ENCODE results near the gene RPTOR. TPM values are rescaled to one million over a fixed set of nuclear protein-coding genes. Genes with fewer than 3 reads are reported as not detected.

RPTOR gene
- total RNA-seq, 1 experiment from 2014 or later, result 25.1 TPM

GRCh38 chr17:80947200-80947940 is 402.7 kb downstream of the RPTOR start:
- H3K36me3 Mint-ChIP-seq (ENCODE audit: insufficient read depth in 1 of 3, low read depth in 3 of 3), result peaks cover 14 to 19% (median 17%) of the 10 kb centered on the region in 3 experiments
- no peak overlapping the region for H3K18ac ChIP-seq (ENCODE audit: insufficient read length, low read depth, low read length)
- no peaks in the 10 kb centered on the region for H3K9me3 ChIP-seq (ENCODE audit: control insufficient read depth, low read depth, low read length)
- H3K4me1 Mint-ChIP-seq, result no peaks in the 10 kb centered on the region
- H3K23ac ChIP-seq (ENCODE audit: insufficient read length, low read depth, low read length), result no peak overlapping the region
- H2BK120ac ChIP-seq (ENCODE audit: low read depth, low read length, poor library complexity, severe bottlenecking), result no peak overlapping the region
- no peaks in the 10 kb centered on the region for H3K23me2 ChIP-seq (ENCODE audit: insufficient read length, low read depth, low read length, poor library complexity, severe bottlenecking)
- no peaks in the 10 kb centered on the region for H3K9me3 Mint-ChIP-seq
- H3K9ac ChIP-seq (ENCODE audit: extremely low read depth, insufficient read length, low read length), result no peak overlapping the region
- H4K5ac ChIP-seq (ENCODE audit: insufficient read length, low read depth, low read length), result no peak overlapping the region
- H2BK20ac ChIP-seq (ENCODE audit: low read depth, low read length, poor library complexity, severe bottlenecking), result no peak overlapping the region
- H3K27ac Mint-ChIP-seq, result peak overlapping the region in 1 of 3 experiments; percentile 27; a peak in 1 of 7 replicates
- no peaks in the 10 kb centered on the region for H3K27me3 ChIP-seq (ENCODE audit: insufficient read depth, low read length)
- H3K79me1 ChIP-seq (ENCODE audit: insufficient read depth, low read depth, low read length, poor library complexity, severe bottlenecking), result no peaks in the 10 kb centered on the region
- H4K91ac ChIP-seq (ENCODE audit: insufficient read length, low read depth, low read length), result no peak overlapping the region
- no peak for TF ChIP-seq CTCF (conservative IDR thresholded peaks at IDR 0.05)
- no peaks in the 10 kb centered on the region for H3K27me3 Mint-ChIP-seq (ENCODE audit: low read depth)
- H3K56ac ChIP-seq (ENCODE audit: insufficient read length, low read depth, low read length), result no peak overlapping the region
- H2AK5ac ChIP-seq (ENCODE audit: insufficient read length, low read length), result no peak overlapping the region
- H4K8ac ChIP-seq (replicated peaks; ENCODE audit: insufficient read length, low read depth, low read length), result no peak overlapping the region
- H3K4ac ChIP-seq (ENCODE audit: low read depth, low read length), result no peak overlapping the region
- H3K4me3 Mint-ChIP-seq, result no peak overlapping the region
- no peak overlapping the region for H3K4me2 ChIP-seq (ENCODE audit: insufficient read depth, insufficient read length, low read length)
- H2AFZ ChIP-seq (ENCODE audit: low read length), result no peak overlapping the region
- H3K79me2 ChIP-seq (ENCODE audit: insufficient read depth, low read length), result no peaks in the 10 kb centered on the region
- no peak overlapping the region for H3K27ac ChIP-seq (ENCODE audit: insufficient read length, low read depth, low read length)
- WGBS (ENCODE audit: extremely low coverage, insufficient read length, low lambda C conversion rate), result no CpG with 5 or more reads among the region's 21 CpGs
- H3K14ac ChIP-seq (ENCODE audit: insufficient read depth, low read length), result no peak overlapping the region; the same call in 1 of the 2 replicates
- no peaks in the 10 kb centered on the region for H4K20me1 ChIP-seq (ENCODE audit: control insufficient read depth, insufficient read depth, insufficient read length)
- H3K4me1 ChIP-seq (ENCODE audit: insufficient read depth, low read length), result no peaks in the 10 kb centered on the region
- no peak overlapping the region for H2BK5ac ChIP-seq (ENCODE audit: insufficient read length, low read length)
- no peak overlapping the region for H3T11ph ChIP-seq (ENCODE audit: low read length)
- DNase-seq, result no peak
- H2BK15ac ChIP-seq (ENCODE audit: low read depth, low read length), result no peak overlapping the region
- no peak overlapping the region for H2BK12ac ChIP-seq (ENCODE audit: insufficient read length, low read depth, low read length)

All from H9 (cell line).